HCT116 (cell line): ENCODE results near the gene TF. TPM values are rescaled to one million over a fixed set of nuclear protein-coding genes. Genes with fewer than 3 reads are reported as not detected.

Source experiments
- ATAC-seq: fragments of 200-7000 bp; cut with Tn5 transposase; 2 replicates; pipeline ENCODE4 v1.9.1; 2020; ENCODE audit warnings: mild to moderate bottlenecking, moderate library complexity
- BruUV-seq: library from RNA; stranded (reverse); fragments of 400-500 nt; replicated peaks from 2 replicates; lab custom pipeline; 2021; lab: Mats Ljungman, UMichigan
- CTCF ChIA-PET: fragments of 300-600 bp; sonication (Branson Sonifier 250); formaldehyde crosslinking; loops from one replicate; lab custom pipeline; 2021; ENCODE audit warnings: antibody characterized with exemption; lab: Charles Lee
- POLR2A ChIA-PET: fragments of 300-600, 350-600 bp; sonication (Branson Sonifier 250); formaldehyde crosslinking; loops from one replicate; lab custom pipeline; 2021; ENCODE audit warnings: antibody characterized with exemption; lab: Charles Lee
- RAD21 ChIA-PET, 2 experiments: fragments of 300-600 bp; sonication (Branson Sonifier 250); formaldehyde crosslinking; loops; one replicate each; lab custom pipeline; 2023; ENCODE audit warnings: low total read pairs in 2 of 2; ENCODE audit not compliant: uncharacterized antibody in 2 of 2, unreplicated experiment in 2 of 2, low non-redundant PET in 1 of 2; lab: Charles Lee
- DNase-seq: peaks from one replicate; pipeline ENCODE4 v3.0.0-alpha.2; 2010; ENCODE audit warnings: low read depth, low spot score
- H2AFZ ChIP-seq: fragments of 200-600 bp; shearing (Covaris generic), sonication (generic); 2 replicates; pipeline ENCODE4 v1.6.1; 2017; ENCODE audit warnings: low read depth, mixed run types, mixed read lengths, antibody characterized with exemption, low read length; ENCODE audit not compliant: poor library complexity, severe bottlenecking
- H3K27ac ChIP-seq: 2 replicates; pipeline ENCODE4 v1.5.1; 2012; ENCODE audit warnings: low read depth, low read length
- H3K27me3 ChIP-seq: fragments of 200-600 bp; sonication (generic); 2 replicates; pipeline ENCODE4 v1.6.1; 2016; ENCODE audit warnings: mixed run types, low read length, mixed read lengths; ENCODE audit not compliant: insufficient read depth
- H3K36me3 ChIP-seq, 2 experiments: fragments of 200-500 bp in 1 of 2; fragments of 200-600 bp in 1 of 2; sonication (Bioruptor generic) in 1 of 2; sonication (generic) in 1 of 2; 2 replicates each; pipeline versions ENCODE4 v1.5.1 to v1.6.1; 2014 to 2016; ENCODE audit warnings: low read length in 2 of 2, inconsistent platforms in 1 of 2, mixed read lengths in 1 of 2, mixed run types in 1 of 2; ENCODE audit not compliant: insufficient read depth in 2 of 2, control insufficient read depth in 1 of 2
- H3K4me1 ChIP-seq, 2 experiments: fragments of 200-600 bp in 1 of 2; sonication (generic) in 1 of 2; 2 replicates each; pipeline versions ENCODE4 v1.5.1 to v1.6.1; 2012 to 2017; ENCODE audit warnings: low read length in 2 of 2, inconsistent platforms in 1 of 2, mild to moderate bottlenecking in 1 of 2, mixed read lengths in 1 of 2, mixed run types in 1 of 2, moderate library complexity in 1 of 2; ENCODE audit not compliant: insufficient read depth in 2 of 2, control insufficient read depth in 1 of 2
- H3K4me2 ChIP-seq: fragments of 200-600 bp; sonication (generic); 2 replicates; pipeline ENCODE4 v1.6.1; 2017; ENCODE audit warnings: mixed run types, low read length, mixed read lengths
- H3K4me3 ChIP-seq, 2 experiments: fragments of 200-600 bp in 1 of 2; sonication (generic) in 1 of 2; replicated peaks in 1 of 2; 2 replicates each; pipeline ENCODE4 v1.5.1; 2011 to 2016; ENCODE audit warnings: low read length in 2 of 2, control low read depth in 1 of 2, low read depth in 1 of 2, mild to moderate bottlenecking in 1 of 2, mixed read lengths in 1 of 2, mixed run types in 1 of 2
- H3K79me2 ChIP-seq: fragments of 200-600 bp; sonication (generic); 2 replicates; pipeline ENCODE4 v1.6.1; 2017; ENCODE audit warnings: mild to moderate bottlenecking, mixed run types, low read length, moderate library complexity, mixed read lengths; ENCODE audit not compliant: insufficient read depth
- H3K9ac ChIP-seq: fragments of 200-600 bp; sonication (generic); 2 replicates; pipeline ENCODE4 v1.6.1; 2016; ENCODE audit warnings: low read length, mixed read lengths
- H3K9me2 ChIP-seq: fragments of 200-600 bp; sonication (generic), shearing (Covaris generic); 2 replicates; pipeline ENCODE4 v1.6.1; 2017; ENCODE audit warnings: mixed run types, mild to moderate bottlenecking, moderate library complexity; ENCODE audit not compliant: insufficient read depth
- H3K9me3 ChIP-seq, 2 experiments: fragments of 200-500 bp in 1 of 2; fragments of 200-600 bp in 1 of 2; sonication (Bioruptor generic) in 1 of 2; sonication (generic) in 1 of 2; 2 replicates each; pipeline ENCODE4 v1.6.1; 2014 to 2017; ENCODE audit warnings: low read length in 2 of 2, mixed read lengths in 2 of 2, inconsistent platforms in 1 of 2, low read depth in 1 of 2, mild to moderate bottlenecking in 1 of 2, mixed run types in 1 of 2, moderate library complexity in 1 of 2; ENCODE audit not compliant: control insufficient read depth in 1 of 2, insufficient read depth in 1 of 2
- H4K20me1 ChIP-seq: fragments of 200-600 bp; sonication (generic), shearing (Covaris generic); 2 replicates; pipeline ENCODE4 v1.6.1; 2017; ENCODE audit warnings: mixed run types, mild to moderate bottlenecking, moderate library complexity; ENCODE audit not compliant: insufficient read depth
- CBX3 ChIP-seq: IDR thresholded peaks from 2 replicates; pipeline ENCODE4 v1.6.1; 2012; ENCODE audit warnings: low read depth
- CEBPB ChIP-seq: IDR thresholded peaks from 2 replicates; pipeline ENCODE4 v1.6.1; 2012; ENCODE audit warnings: low read depth
- EGR1 ChIP-seq: IDR thresholded peaks from 2 replicates; pipeline ENCODE4 v1.6.1; 2012; ENCODE audit warnings: low read depth
- ELF1 ChIP-seq: IDR thresholded peaks from 2 replicates; pipeline ENCODE4 v1.6.1; 2012; ENCODE audit warnings: low read depth, borderline replicate concordance
- EZH2 ChIP-seq: fragments of 200-600 bp; sonication (generic); IDR thresholded peaks from 2 replicates; pipeline ENCODE4 v1.6.1; 2017; ENCODE audit warnings: antibody characterized with exemption, mixed run types
- EZH2phosphoT487 ChIP-seq: fragments of 200-600 bp; IDR thresholded peaks from 2 replicates; pipeline ENCODE4 v1.6.1; 2018; ENCODE audit warnings: antibody characterized with exemption, borderline replicate concordance
- FOSL1 ChIP-seq: IDR thresholded peaks from 2 replicates; pipeline ENCODE4 v1.6.1; 2012; ENCODE audit warnings: low read depth
- JUND ChIP-seq: IDR thresholded peaks from 2 replicates; pipeline ENCODE4 v1.6.1; 2012
- SIN3A ChIP-seq: IDR thresholded peaks from 2 replicates; pipeline ENCODE4 v1.6.1; 2012; ENCODE audit warnings: low read depth
- SP1 ChIP-seq: IDR thresholded peaks from 2 replicates; pipeline ENCODE4 v1.6.1; 2012; ENCODE audit warnings: low read depth
- SRF ChIP-seq: IDR thresholded peaks from 2 replicates; pipeline ENCODE4 v1.6.1; 2012; ENCODE audit warnings: low read depth
- TCF7L2 ChIP-seq: IDR thresholded peaks from 2 replicates; pipeline ENCODE4 v1.7.0; 2011; ENCODE audit warnings: borderline replicate concordance, inconsistent platforms; ENCODE audit not compliant: insufficient read depth, insufficient read length; ENCODE audit errors: extremely low read depth
- YY1 ChIP-seq: IDR thresholded peaks from 2 replicates; pipeline ENCODE4 v1.6.1; 2011; ENCODE audit warnings: low read length, low read depth, moderate library complexity, mild to moderate bottlenecking; ENCODE audit not compliant: insufficient replicate concordance; ENCODE audit errors: extremely low read depth
- ZBTB33 ChIP-seq: IDR thresholded peaks from 2 replicates; pipeline ENCODE4 v1.6.1; 2011; ENCODE audit warnings: mild to moderate bottlenecking, low read length, moderate library complexity; ENCODE audit not compliant: insufficient replicate concordance; ENCODE audit errors: extremely low read depth
- ZFX ChIP-seq: fragments of 450-650 bp; IDR thresholded peaks from 2 replicates; pipeline ENCODE4 v1.6.1; 2017
- intact Hi-C: fragments of 100-400 bp; cut with micrococcal nuclease; formaldehyde crosslinking; loops from 2 replicates; pipeline ENCODE4 v1.10.0; 2022
- total RNA-seq: library from RNA; stranded (reverse); gene quantifications from one replicate; pipeline ENCODE4 v1.2.1, GENCODE V29; 2021; ENCODE audit not compliant: unreplicated experiment
- TF ChIP-seq, protein P1 (sequence below), 3 experiments: fragments of 200-600 bp in 1 of 3; sonication (generic) in 1 of 3; IDR thresholded peaks in 2 of 3; conservative IDR thresholded peaks in 1 of 3; 2 replicates each; pipeline ENCODE4 v1.5.1; 2012 to 2017; ENCODE audit warnings: low read depth in 2 of 3, low read length in 2 of 3, antibody characterized with exemption in 1 of 3, borderline replicate concordance in 1 of 3, control low read depth in 1 of 3, mild to moderate bottlenecking in 1 of 3, mixed read lengths in 1 of 3, mixed run types in 1 of 3, moderate library complexity in 1 of 3; ENCODE audit not compliant: insufficient read depth in 1 of 3

The TF gene
- total RNA-seq, 1 experiment from 2014 or later: 10.4 TPM

GRCh38 chr3:133712017-133712416 lies 34.2 kb upstream of the TF start:
- RAD21 ChIA-PET: no interaction called here
- H2AFZ ChIP-seq: no peak overlapping the region
- H3K9ac ChIP-seq: no peak overlapping the region
- POLR2A ChIA-PET: no interaction called here
- H4K20me1 ChIP-seq: no peaks in the 10 kb centered on the region
- TF ChIP-seq CBX3 (no peak), EGR1 (no peak), FOSL1 (no peak), TCF7L2 (no peak), ELF1 (no peak), EZH2 (no peak), SRF (no peak), ZFX (no peak), SIN3A (no peak), ZBTB33 (no peak), JUND (no peak), EZH2phosphoT487 (no peak), CEBPB (no peak), YY1 (no peak), SP1 (no peak)
- TF ChIP-seq, protein P1, sequence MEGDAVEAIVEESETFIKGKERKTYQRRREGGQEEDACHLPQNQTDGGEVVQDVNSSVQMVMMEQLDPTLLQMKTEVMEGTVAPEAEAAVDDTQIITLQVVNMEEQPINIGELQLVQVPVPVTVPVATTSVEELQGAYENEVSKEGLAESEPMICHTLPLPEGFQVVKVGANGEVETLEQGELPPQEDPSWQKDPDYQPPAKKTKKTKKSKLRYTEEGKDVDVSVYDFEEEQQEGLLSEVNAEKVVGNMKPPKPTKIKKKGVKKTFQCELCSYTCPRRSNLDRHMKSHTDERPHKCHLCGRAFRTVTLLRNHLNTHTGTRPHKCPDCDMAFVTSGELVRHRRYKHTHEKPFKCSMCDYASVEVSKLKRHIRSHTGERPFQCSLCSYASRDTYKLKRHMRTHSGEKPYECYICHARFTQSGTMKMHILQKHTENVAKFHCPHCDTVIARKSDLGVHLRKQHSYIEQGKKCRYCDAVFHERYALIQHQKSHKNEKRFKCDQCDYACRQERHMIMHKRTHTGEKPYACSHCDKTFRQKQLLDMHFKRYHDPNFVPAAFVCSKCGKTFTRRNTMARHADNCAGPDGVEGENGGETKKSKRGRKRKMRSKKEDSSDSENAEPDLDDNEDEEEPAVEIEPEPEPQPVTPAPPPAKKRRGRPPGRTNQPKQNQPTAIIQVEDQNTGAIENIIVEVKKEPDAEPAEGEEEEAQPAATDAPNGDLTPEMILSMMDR (IDR thresholded peaks at IDR 0.05 in 2 of 3, conservative IDR thresholded peaks at IDR 0.05 in 1 of 3; ENCODE audit: borderline replicate concordance in 1 of 3, insufficient read depth in 1 of 3, low read depth in 2 of 3, low read length in 2 of 3): no peak
- TF ChIP-seq, all 23 proteins: peak for 0
- ATAC-seq: no peak
- intact Hi-C loops: no loop called here
- CTCF ChIA-PET: no interaction called here
- Histone ChIP-seq H3K27me3 (peaks cover 59% of the 10 kb centered on the region), H3K9me3 (no peaks in the 10 kb centered on the region), H3K9me2 (no peaks in the 10 kb centered on the region), H3K4me1 (no peaks in the 10 kb centered on the region), H3K36me3 (no peaks in the 10 kb centered on the region), H3K4me2 (no peak overlapping the region), H3K27ac (no peak overlapping the region), H3K79me2 (no peaks in the 10 kb centered on the region), H3K4me3 (no peak overlapping the region)
- BruUV-seq: no TSS peak
- DNase-seq: no peak
